GM10847 (cell line): ENCODE results near the gene RAB3A.
A peak's percentile ranks its signal among the peaks of the same experiment; 100 is the strongest.

Experiments used
- POLR2A ChIP-seq: IDR thresholded peaks from 2 replicates; pipeline ENCODE4 v1.6.1; 2011; ENCODE audit not compliant: insufficient read length; ENCODE audit errors: extremely low read depth

Gene RAB3A

GRCh38 chr19:18203863-18204393 is at the start of gene RAB3A:
RAB3A (minus strand) TSS chr19:18204042; CDS start chr19:18202740, 1,302 bp downstream.
- TF ChIP-seq POLR2A = peak; percentile 20

GRCh38 chr19:18253130-18253529 is 49.3 kb upstream of the RAB3A start:
- no peak for TF ChIP-seq POLR2A

GRCh38 chr19:18252370-18252717 is 48.5 kb upstream of the RAB3A start:
- TF ChIP-seq POLR2A = no peak

GRCh38 chr19:18251587-18252369 is 47.9 kb upstream of the RAB3A start:
- no peak for TF ChIP-seq POLR2A

GRCh38 chr19:18249834-18250233 is 46.0 kb upstream of the RAB3A start:
- TF ChIP-seq POLR2A = no peak

GRCh38 chr19:18245297-18245696 is 41.5 kb upstream of the RAB3A start:
- no peak for TF ChIP-seq POLR2A

- TF ChIP-seq POLR2A = no peak
These were observed 35.5 kb upstream of the RAB3A start for GRCh38 chr19:18239303-18239702.

- no peak for TF ChIP-seq POLR2A
These were observed 30.4 kb upstream of the RAB3A start for GRCh38 chr19:18234194-18234593.

- TF ChIP-seq POLR2A = no peak
These were observed 29.5 kb upstream of the RAB3A start for GRCh38 chr19:18233224-18233825.

- no peak for TF ChIP-seq POLR2A
These were observed 28.8 kb upstream of the RAB3A start for GRCh38 chr19:18232540-18233223.

- no peak for TF ChIP-seq POLR2A
These were observed 27.9 kb upstream of the RAB3A start for GRCh38 chr19:18231775-18232174.

- no peak for TF ChIP-seq POLR2A
These were observed 27.3 kb upstream of the RAB3A start for GRCh38 chr19:18230941-18231734.

- TF ChIP-seq POLR2A = no peak
These were observed 26.1 kb upstream of the RAB3A start for GRCh38 chr19:18229915-18230314.

- no peak for TF ChIP-seq POLR2A
These were observed 25.6 kb upstream of the RAB3A start for GRCh38 chr19:18229474-18229873.

GRCh38 chr19:18227781-18228271 is 24.0 kb upstream of the RAB3A start:
- TF ChIP-seq POLR2A = no peak
